Ishikawa (cell line): ENCODE measurements around the gene CFAP53.

ENCODE experiments used
- CREB1 ChIP-seq: IDR thresholded peaks from 2 replicates; pipeline ENCODE4 v1.6.1; 2012; ENCODE audit warnings: low read depth
- EGR1 ChIP-seq: IDR thresholded peaks from 2 replicates; pipeline ENCODE4 v1.6.1; 2012
- NFIC ChIP-seq: IDR thresholded peaks from 2 replicates; pipeline ENCODE4 v1.6.1; 2012
- REST ChIP-seq: IDR thresholded peaks from 2 replicates; pipeline ENCODE4 v1.6.1; 2012; ENCODE audit warnings: low read depth, mild to moderate bottlenecking
- TAF1 ChIP-seq: IDR thresholded peaks from 2 replicates; pipeline ENCODE4 v1.6.1; 2012; ENCODE audit warnings: low read depth, mild to moderate bottlenecking
- USF1 ChIP-seq: IDR thresholded peaks from 2 replicates; pipeline ENCODE4 v1.6.1; 2012

GRCh38 chr18:50247561-50247960 lies 18.7 kb downstream of the CFAP53 start:
- TF ChIP-seq REST: no peak
- TF ChIP-seq TAF1: no peak
- no peak for TF ChIP-seq USF1
- TF ChIP-seq EGR1: no peak
- no peak for TF ChIP-seq CREB1
- TF ChIP-seq NFIC: no peak
